Pancreas (tissue), 10 donors: ENCODE measurements around the gene EPOP. TPM values are rescaled to one million over a fixed set of nuclear protein-coding genes. Genes with fewer than 3 reads are reported as not detected.

Experiments
- ATAC-seq, 4 donors: fragments of 200-7000 bp; cut with Tn5 transposase; one replicate each; pipeline versions ENCODE4 v1.8.0 to v1.9.1; 2020; ENCODE audit warnings: mild to moderate bottlenecking in 4 of 4, moderate library complexity in 4 of 4
- DNase-seq, 6 donors: peaks; one replicate each; pipeline ENCODE4 v3.0.0-alpha.2; 2020
- FAIRE-seq: peaks from 2 replicates; lab custom pipeline; 2012; peaks lifted over from hg19 to GRCh38; lab: Jason Lieb, UNC
- H3K27ac ChIP-seq, 4 donors: fragments of 200-600 bp; sonication (generic); 1 replicate in 3 of 4; 2 replicates in 1 of 4; pipeline versions ENCODE4 v1.5.0 to v1.8.0; 2020
- H3K27me3 ChIP-seq, 4 donors: fragments of 200-600 bp; one replicate each; pipeline ENCODE4 v1.8.0; 2021
- H3K36me3 ChIP-seq, 3 donors: fragments of 200-600 bp; sonication (generic) in 1 of 3; one replicate each; pipeline versions ENCODE4 v1.5.0 to v1.8.0; 2020 to 2021
- H3K4me1 ChIP-seq, 3 donors: fragments of 200-600 bp; one replicate each; pipeline ENCODE4 v1.8.0; 2021
- H3K4me3 ChIP-seq, 4 donors: fragments of 200-600 bp; sonication (generic) in 2 of 4; one replicate each; pipeline versions ENCODE4 v1.5.0 to v1.8.0; 2020 to 2021
- H3K9me3 ChIP-seq, 4 donors: fragments of 200-600 bp; one replicate each; pipeline ENCODE4 v1.8.0; 2021
- WGBS, 2 donors: extraction: QIAGEN DNeasy Blood & Tissue Kit; methylation state at CpG; one replicate each; pipeline ENCODE4 v1.1.7; 2013; 5-methylcytosine and 5-hydroxymethylcytosine counted together
- intact Hi-C, 3 donors: fragments of 100-400 bp; cut with DNase I; formaldehyde crosslinking; loops; one replicate each; pipeline versions ENCODE4 v1.11.1 to v1.14.2; 2022
- polyA plus RNA-seq, 2 donors: library from polyadenylated mRNA; stranded (reverse); fragments of 200-250 nt; gene quantifications; one replicate each; pipeline ENCODE4 v1.2.3, GENCODE V29; 2013
- total RNA-seq, 6 donors: library from RNA; stranded (reverse); fragmentation: NEBNext Ultra II Directional in 4 of 6; extraction: Animal tissue kit (Norgen Biotek cat#: 25700) in 4 of 6; gene quantifications; one replicate each; pipeline versions ENCODE4 v1.2.1 to v1.2.4, GENCODE V29; 2021 to 2023
- TF ChIP-seq, protein P1 (sequence below), 4 donors: fragments of 200-600 bp; sonication (generic) in 3 of 4; IDR thresholded peaks; one replicate each; pipeline versions ENCODE4 v1.5.0 to v1.8.0; 2021; ENCODE audit warnings: antibody characterized with exemption in 4 of 4
- donor health status: healthy with polysubstance abuse.
- donor health status: DM: no; HTN: no; CAD: no; lungs with moderate emphysema.
- donor health status: DM: no; HTN: no; CAD: no.
- donor health status: control.
- donor health status: control.
- donor health status: Bipolar disorder and iron deficiency.
- donor health status: DM: yes; HTN: yes; CAD: no.
- donor health status: DM: no; HTN: no; CAD: no.
- donor health status: DM: no; HTN: no; CAD: no.
- donor health status: DM: yes; HTN: yes; CAD: no.

Gene EPOP
- total and polyA plus RNA-seq, 8 donors = 0.49 to 4.3 (median 2.8) TPM

DNA sequence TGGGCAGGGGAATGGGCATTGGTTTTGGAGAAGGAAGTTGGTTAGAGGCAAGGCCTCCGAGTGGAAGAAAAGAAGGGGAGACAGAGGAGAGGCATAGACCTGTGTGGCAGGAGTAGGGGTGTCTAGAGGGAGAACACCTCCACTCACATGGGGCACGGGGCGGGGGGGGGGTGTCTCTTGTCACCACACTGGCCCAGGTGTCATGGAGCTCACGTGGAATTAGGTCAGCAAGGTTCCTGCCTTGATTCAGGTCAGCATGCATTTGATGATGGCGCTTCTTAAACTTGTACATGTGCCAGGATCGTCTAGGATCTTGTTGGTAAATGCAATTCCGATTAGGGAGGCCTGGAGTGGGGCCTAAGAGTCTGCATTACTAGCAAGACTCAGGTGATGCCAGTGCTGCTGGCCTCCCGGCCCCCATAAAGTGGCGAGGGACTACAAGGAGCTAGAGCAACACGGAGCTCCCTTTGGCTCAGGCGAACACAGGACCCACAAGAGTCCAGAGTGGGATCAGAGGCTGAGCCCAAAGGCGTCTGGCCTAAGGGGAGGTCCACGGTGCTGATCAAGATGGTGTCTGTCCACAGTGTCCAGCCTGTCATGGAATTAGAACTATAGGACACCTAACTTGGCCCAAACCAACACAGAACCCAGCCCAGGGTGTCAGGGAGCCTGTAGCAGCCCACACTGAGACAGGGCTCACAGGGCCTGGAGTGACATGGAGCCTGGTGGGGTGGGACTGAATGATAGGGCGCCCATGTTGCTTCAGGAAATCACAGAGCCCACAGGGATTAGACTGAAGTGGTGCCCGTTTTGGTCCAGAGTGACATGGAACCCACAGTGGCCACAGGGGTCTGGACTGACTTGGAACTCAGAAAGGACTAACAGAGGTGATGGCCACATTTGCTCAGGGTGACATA, 16.7 kb downstream of the EPOP start:
- DNase-seq (peak in 2 of 6 donors; percentile 35), ATAC-seq (no peak), FAIRE-seq (no peak)
- Histone ChIP-seq H3K9me3 (no peaks in the 10 kb centered on the region), H3K27me3 (no peaks in the 10 kb centered on the region), H3K4me1 (peaks cover 0 to 2% (median 0%) of the 10 kb centered on the region in 3 donors), H3K27ac (peak overlapping the region in 3 of 4 donors; percentile 67 to 82 (median 67)), H3K36me3 (no peaks in the 10 kb centered on the region), H3K4me3 (no peak overlapping the region)
- intact Hi-C loops = loop anchor here in 1 of 3 donors (10.0 kb wide), 1 partner anchor 53 kb away; the partner anchor contains the start of gene SRCIN1
- TF ChIP-seq, protein P1, sequence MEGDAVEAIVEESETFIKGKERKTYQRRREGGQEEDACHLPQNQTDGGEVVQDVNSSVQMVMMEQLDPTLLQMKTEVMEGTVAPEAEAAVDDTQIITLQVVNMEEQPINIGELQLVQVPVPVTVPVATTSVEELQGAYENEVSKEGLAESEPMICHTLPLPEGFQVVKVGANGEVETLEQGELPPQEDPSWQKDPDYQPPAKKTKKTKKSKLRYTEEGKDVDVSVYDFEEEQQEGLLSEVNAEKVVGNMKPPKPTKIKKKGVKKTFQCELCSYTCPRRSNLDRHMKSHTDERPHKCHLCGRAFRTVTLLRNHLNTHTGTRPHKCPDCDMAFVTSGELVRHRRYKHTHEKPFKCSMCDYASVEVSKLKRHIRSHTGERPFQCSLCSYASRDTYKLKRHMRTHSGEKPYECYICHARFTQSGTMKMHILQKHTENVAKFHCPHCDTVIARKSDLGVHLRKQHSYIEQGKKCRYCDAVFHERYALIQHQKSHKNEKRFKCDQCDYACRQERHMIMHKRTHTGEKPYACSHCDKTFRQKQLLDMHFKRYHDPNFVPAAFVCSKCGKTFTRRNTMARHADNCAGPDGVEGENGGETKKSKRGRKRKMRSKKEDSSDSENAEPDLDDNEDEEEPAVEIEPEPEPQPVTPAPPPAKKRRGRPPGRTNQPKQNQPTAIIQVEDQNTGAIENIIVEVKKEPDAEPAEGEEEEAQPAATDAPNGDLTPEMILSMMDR (IDR thresholded peaks at IDR 0.05) = no peak
- WGBS, 2 donors = 60 to 63% methylated on average over 15 of the region's 15 CpGs

DNA sequence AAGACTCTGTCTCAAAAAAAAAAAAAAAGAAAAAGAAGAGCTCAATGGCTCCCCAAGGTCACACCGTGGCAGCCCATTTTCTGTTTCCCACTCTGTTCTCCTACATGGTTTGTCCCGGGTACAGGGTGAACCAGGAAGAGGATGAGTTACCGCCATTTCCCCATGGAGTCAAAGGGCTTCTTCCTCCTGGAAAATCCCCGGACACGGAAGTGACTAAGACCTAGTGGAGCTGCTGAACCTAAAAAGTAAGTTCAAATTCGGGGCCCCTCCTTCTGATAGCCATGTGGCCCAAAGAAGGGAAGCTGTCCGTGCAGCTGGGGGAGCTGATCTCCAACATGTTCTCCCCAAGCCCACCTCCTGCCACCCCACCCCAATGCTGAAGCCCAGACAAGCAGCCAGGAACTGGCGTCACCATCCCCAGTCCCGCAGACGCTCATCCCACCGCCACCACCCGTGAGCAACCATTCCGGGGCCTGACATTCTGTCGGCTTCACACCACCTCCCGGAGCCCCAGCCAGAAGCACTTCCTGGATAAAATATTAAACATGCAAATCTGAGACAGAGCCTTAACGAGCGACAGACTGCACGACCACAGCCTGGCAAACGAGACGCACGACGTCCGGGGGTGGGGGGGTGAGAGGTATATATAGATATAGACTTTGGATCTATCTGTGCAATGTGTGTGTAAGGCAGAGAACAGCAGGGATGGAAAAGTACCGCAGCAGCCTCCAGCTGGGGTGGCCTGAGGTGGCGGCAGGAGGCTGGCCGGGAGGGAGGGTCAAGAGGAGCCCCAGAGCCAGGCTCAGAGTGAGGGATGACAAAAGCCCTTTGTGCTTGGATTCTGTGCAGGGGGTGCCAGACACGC, 17.6 kb downstream of the EPOP start:
- 37 to 38% methylated on average over 27 of the region's 27 CpGs for WGBS, 2 donors
- no peak for FAIRE-seq
- Histone ChIP-seq H3K27ac (peak overlapping the region; percentile 26 to 82 (median 67)), H3K27me3 (no peaks in the 10 kb centered on the region), H3K4me1 (peaks cover 0 to 2% (median 0%) of the 10 kb centered on the region in 3 donors), H3K36me3 (no peaks in the 10 kb centered on the region), H3K4me3 (no peak overlapping the region), H3K9me3 (no peaks in the 10 kb centered on the region)
- peak in 2 of 6 donors; percentile 41 to 50 for DNase-seq
- TF ChIP-seq, protein P1 (IDR thresholded peaks at IDR 0.05) = no peak
- intact Hi-C loops = loop anchor here in 1 of 3 donors (10.0 kb wide), 1 partner anchor 52 kb away; the partner anchor contains the start of gene SRCIN1
- peak; percentile 54 to 80 (median 66) for ATAC-seq

DNA sequence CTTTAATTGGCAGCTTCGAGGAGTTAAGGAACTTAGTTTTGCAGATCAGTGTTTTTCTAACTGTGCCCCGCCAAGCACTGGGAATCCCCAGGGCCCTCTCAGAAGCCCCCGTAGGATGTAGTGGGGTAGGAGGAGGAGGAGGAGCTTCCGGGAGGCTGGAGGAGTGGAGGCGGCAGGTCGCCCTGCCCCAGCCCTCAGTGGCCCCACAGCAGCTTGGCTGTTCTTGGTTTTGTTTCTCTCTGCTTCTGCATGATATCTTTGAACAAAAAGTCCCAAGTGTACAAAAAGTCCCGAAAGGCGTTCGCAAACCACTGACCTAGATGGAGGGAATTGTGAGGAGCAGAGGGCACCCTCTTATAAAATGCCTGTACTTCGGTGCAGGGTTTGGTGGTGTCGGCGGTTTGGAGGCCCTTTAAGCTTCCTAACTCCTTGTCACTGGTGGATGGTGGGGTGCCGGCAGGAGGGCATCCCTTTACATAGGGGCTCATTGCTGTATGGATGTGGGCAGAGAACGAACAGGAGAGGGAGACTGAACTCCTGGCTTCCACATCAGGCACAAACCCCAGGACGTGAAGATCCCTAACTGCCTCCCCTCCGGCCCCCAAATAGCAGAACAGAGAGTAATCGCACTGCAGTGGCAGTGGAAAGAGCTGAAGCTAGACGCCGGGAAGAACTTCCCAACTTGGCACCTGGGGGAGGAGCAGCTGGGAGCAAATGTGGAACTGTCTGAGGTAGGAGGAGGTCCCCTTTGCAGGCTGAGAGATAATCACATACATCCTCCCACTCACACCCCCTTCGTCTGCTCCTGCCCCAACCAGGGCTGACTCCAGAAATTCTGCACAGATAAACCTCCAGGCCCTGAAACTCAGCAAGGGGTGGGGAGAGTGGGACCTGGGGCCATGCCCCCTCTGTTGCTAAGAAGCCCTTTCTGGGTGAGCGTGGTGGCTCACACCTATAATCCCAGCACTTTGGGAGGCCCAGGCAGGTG, 20.1 kb downstream of the EPOP start:
- FAIRE-seq = no peak
- H3K4me1 ChIP-seq = peaks cover 0 to 2% (median 0%) of the 10 kb centered on the region in 3 donors
- DNase-seq = peak in 2 of 6 donors; percentile 9 to 26
- H3K9me3 ChIP-seq = no peaks in the 10 kb centered on the region
- 48 to 59% methylated on average over 21 of the region's 21 CpGs for WGBS, 2 donors
- H3K36me3 ChIP-seq = no peaks in the 10 kb centered on the region
- intact Hi-C loops = loop anchor here in 1 of 3 donors (10.0 kb wide), 1 partner anchor 50 kb away; the partner anchor contains the start of gene SRCIN1
- no peak overlapping the region for H3K27ac ChIP-seq
- TF ChIP-seq, protein P1 (IDR thresholded peaks at IDR 0.05) = no peak
- no peak for ATAC-seq
- no peaks in the 10 kb centered on the region for H3K27me3 ChIP-seq
- H3K4me3 ChIP-seq = no peak overlapping the region

DNA sequence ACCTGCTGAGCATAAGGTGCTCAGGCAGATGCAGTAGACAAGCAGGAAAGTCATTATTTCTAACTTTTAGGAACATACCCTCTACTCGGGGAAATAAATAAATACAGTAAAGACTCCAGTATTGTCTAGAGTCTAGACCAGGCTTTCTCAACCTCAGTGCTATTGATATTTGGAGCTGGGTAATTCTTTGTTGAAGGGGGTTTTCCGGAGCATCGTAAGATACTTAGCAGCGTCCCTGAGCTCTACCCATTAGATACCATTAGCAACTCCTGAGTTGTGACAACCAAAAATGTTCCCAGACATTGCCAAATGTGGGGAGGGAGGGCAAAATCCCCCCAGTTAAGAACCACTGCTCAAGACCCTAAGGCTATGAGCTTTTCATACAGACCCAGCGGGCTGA, 21.1 kb downstream of the EPOP start:
- TF ChIP-seq, protein P1 (IDR thresholded peaks at IDR 0.05) = no peak
- Histone ChIP-seq H3K9me3 (no peaks in the 10 kb centered on the region), H3K27ac (no peak overlapping the region), H3K4me1 (peaks cover 0 to 2% (median 0%) of the 10 kb centered on the region in 3 donors), H3K27me3 (no peaks in the 10 kb centered on the region), H3K4me3 (no peak overlapping the region), H3K36me3 (no peaks in the 10 kb centered on the region)
- DNase-seq (no peak), ATAC-seq (no peak), FAIRE-seq (no peak)
- 74 to 77% methylated on average over 5 of the region's 5 CpGs for WGBS, 2 donors
- intact Hi-C loops = loop anchor here in 1 of 3 donors (10.0 kb wide), 1 partner anchor 49 kb away; the partner anchor contains the start of gene SRCIN1
